ENCODE results near the gene GNAQ. TPM values are rescaled to one million over a fixed set of nuclear protein-coding genes. Genes with fewer than 3 reads are reported as not detected.
"Not testable (repeated sequence)": the region's sequence is repeated elsewhere in the genome, so short reads cannot be mapped to it uniquely, and the experiment has no call there.

GNAQ gene
- total and polyA plus RNA-seq, 4 donors = 24.6 to 86.2 (median 51.4) TPM

GRCh38 chr9:77705636-77706035 is 326.0 kb downstream of the GNAQ start:
- Histone ChIP-seq H3K9me3 (ENCODE audit: control insufficient read depth in 4 of 4, insufficient read depth in 3 of 4, low read length in 3 of 4) (peaks cover 0 to 4% (median under 1%) of the 10 kb centered on the region in 4 donors), H3K27ac (ENCODE audit: low read depth in 1 of 2, low read length in 1 of 2) (no peak overlapping the region), H3K9ac (ENCODE audit: insufficient read depth in 1 of 2, low read length in 2 of 2) (no peak overlapping the region), H3K4me1 (ENCODE audit: control insufficient read depth in 5 of 5, insufficient read depth in 5 of 5, low read length in 5 of 5) (no peaks in the 10 kb centered on the region), H3K4me3 (no peak overlapping the region), H3K36me3 (ENCODE audit: control insufficient read depth in 4 of 4, insufficient read depth in 4 of 4, low read length in 4 of 4) (no peaks in the 10 kb centered on the region), H3K27me3 (ENCODE audit: control insufficient read depth in 3 of 3, insufficient read depth in 3 of 3, low read length in 2 of 3) (no peaks in the 10 kb centered on the region)
- TF ChIP-seq CTCF (IDR thresholded peaks at IDR 0.05; ENCODE audit: control extremely low read depth, extremely low read depth) = no peak
- ATAC-seq (ENCODE audit: insufficient read depth, low FRiP score) (no peak), DNase-seq (no peak)

GRCh38 chr9:77702521-77703390 is 328.9 kb downstream of the GNAQ start:
- not testable (repeated sequence) for H3K4me1 ChIP-seq (ENCODE audit: control insufficient read depth in 5 of 5, insufficient read depth in 5 of 5, low read length in 5 of 5); H3K27ac ChIP-seq (ENCODE audit: low read depth in 1 of 2, low read length in 1 of 2); H3K4me3 ChIP-seq; H3K36me3 ChIP-seq (ENCODE audit: control insufficient read depth in 4 of 4, insufficient read depth in 4 of 4, low read length in 4 of 4); DNase-seq; H3K9ac ChIP-seq (ENCODE audit: insufficient read depth in 1 of 2, low read length in 2 of 2); H3K27me3 ChIP-seq (ENCODE audit: control insufficient read depth in 3 of 3, insufficient read depth in 3 of 3, low read length in 2 of 3); H3K9me3 ChIP-seq (ENCODE audit: control insufficient read depth in 4 of 4, insufficient read depth in 3 of 4, low read length in 3 of 4); ATAC-seq (ENCODE audit: insufficient read depth, low FRiP score)
- 95 to 96% methylated on average over 44 to 52 of the region's 52 CpGs for WGBS, 2 donors

- 95 to 98% methylated on average over 1 of the region's 1 CpG for WGBS, 2 donors
Observed at GRCh38 chr9:77697238-77697984, 334.2 kb downstream of the GNAQ start.

GRCh38 chr9:77690723-77691122 is 340.9 kb downstream of the GNAQ start:
- not testable (repeated sequence) for H3K9me3 ChIP-seq (ENCODE audit: control insufficient read depth in 4 of 4, insufficient read depth in 3 of 4, low read length in 3 of 4); H3K9ac ChIP-seq (ENCODE audit: insufficient read depth in 1 of 2, low read length in 2 of 2); H3K36me3 ChIP-seq (ENCODE audit: control insufficient read depth in 4 of 4, insufficient read depth in 4 of 4, low read length in 4 of 4); H3K4me1 ChIP-seq (ENCODE audit: control insufficient read depth in 5 of 5, insufficient read depth in 5 of 5, low read length in 5 of 5); H3K27me3 ChIP-seq (ENCODE audit: control insufficient read depth in 3 of 3, insufficient read depth in 3 of 3, low read length in 2 of 3); H3K27ac ChIP-seq (ENCODE audit: low read depth in 1 of 2, low read length in 1 of 2); ATAC-seq (ENCODE audit: insufficient read depth, low FRiP score); DNase-seq; H3K4me3 ChIP-seq
- WGBS, 2 donors = 97 to 98% methylated on average over 3 of the region's 3 CpGs

More at GRCh38 chr9:77697238-77697984, 334.2 kb downstream of the GNAQ start:
- ATAC-seq (ENCODE audit: insufficient read depth, low FRiP score) (no peak), DNase-seq (no peak)
- peaks cover 0 to 3% (median under 1%) of the 10 kb centered on the region in 4 donors for H3K9me3 ChIP-seq (ENCODE audit: control insufficient read depth in 4 of 4, insufficient read depth in 3 of 4, low read length in 3 of 4)
- no peak for TF ChIP-seq CTCF (IDR thresholded peaks at IDR 0.05; ENCODE audit: control extremely low read depth, extremely low read depth)
- no peak overlapping the region for H3K27ac ChIP-seq (ENCODE audit: low read depth in 1 of 2, low read length in 1 of 2)
- H3K27me3 ChIP-seq (ENCODE audit: control insufficient read depth in 3 of 3, insufficient read depth in 3 of 3, low read length in 2 of 3) = no peaks in the 10 kb centered on the region
- no peak overlapping the region for H3K4me3 ChIP-seq
- H3K4me1 ChIP-seq (ENCODE audit: control insufficient read depth in 5 of 5, insufficient read depth in 5 of 5, low read length in 5 of 5) = no peaks in the 10 kb centered on the region
- no peaks in the 10 kb centered on the region for H3K36me3 ChIP-seq (ENCODE audit: control insufficient read depth in 4 of 4, insufficient read depth in 4 of 4, low read length in 4 of 4)
- H3K9ac ChIP-seq (ENCODE audit: insufficient read depth in 1 of 2, low read length in 2 of 2) = no peak overlapping the region

GRCh38 chr9:77690119-77690518 is 341.5 kb downstream of the GNAQ start:
- not testable (repeated sequence) for ATAC-seq (ENCODE audit: insufficient read depth, low FRiP score); DNase-seq
- 79 to 89% methylated on average over 3 of the region's 3 CpGs for WGBS, 2 donors

GRCh38 chr9:77687737-77688136 is 343.9 kb downstream of the GNAQ start:
- ATAC-seq (ENCODE audit: insufficient read depth, low FRiP score); H3K36me3 ChIP-seq (ENCODE audit: control insufficient read depth in 4 of 4, insufficient read depth in 4 of 4, low read length in 4 of 4); H3K4me3 ChIP-seq; H3K27ac ChIP-seq (ENCODE audit: low read depth in 1 of 2, low read length in 1 of 2); H3K27me3 ChIP-seq (ENCODE audit: control insufficient read depth in 3 of 3, insufficient read depth in 3 of 3, low read length in 2 of 3); H3K4me1 ChIP-seq (ENCODE audit: control insufficient read depth in 5 of 5, insufficient read depth in 5 of 5, low read length in 5 of 5); H3K9me3 ChIP-seq (ENCODE audit: control insufficient read depth in 4 of 4, insufficient read depth in 3 of 4, low read length in 3 of 4); H3K9ac ChIP-seq (ENCODE audit: insufficient read depth in 1 of 2, low read length in 2 of 2); DNase-seq: not testable (repeated sequence)
- 92 to 94% methylated on average over 11 of the region's 11 CpGs for WGBS, 2 donors

More at GRCh38 chr9:77690119-77690518, 341.5 kb downstream of the GNAQ start:
- H3K27ac ChIP-seq (ENCODE audit: low read depth in 1 of 2, low read length in 1 of 2); H3K9me3 ChIP-seq (ENCODE audit: control insufficient read depth in 4 of 4, insufficient read depth in 3 of 4, low read length in 3 of 4); H3K4me3 ChIP-seq; H3K4me1 ChIP-seq (ENCODE audit: control insufficient read depth in 5 of 5, insufficient read depth in 5 of 5, low read length in 5 of 5); H3K9ac ChIP-seq (ENCODE audit: insufficient read depth in 1 of 2, low read length in 2 of 2); H3K36me3 ChIP-seq (ENCODE audit: control insufficient read depth in 4 of 4, insufficient read depth in 4 of 4, low read length in 4 of 4); H3K27me3 ChIP-seq (ENCODE audit: control insufficient read depth in 3 of 3, insufficient read depth in 3 of 3, low read length in 2 of 3): not testable (repeated sequence)
